T47D (cell line): ENCODE measurements around the gene NUP210L.
"Not testable (repeated sequence)": the region's sequence is repeated elsewhere in the genome, so short reads cannot be mapped to it uniquely, and the experiment has no call there.

ENCODE experiments used
- DNase-seq, 2 experiments: peaks; one replicate each; pipeline versions ENCODE4 v3.0.0 to v3.0.0-alpha.2; 2011 to 2012; ENCODE audit warnings: low read depth in 1 of 2, low spot score in 1 of 2
- JUND ChIP-seq: IDR thresholded peaks from 2 replicates; pipeline ENCODE4 v1.6.1; 2012; ENCODE audit warnings: low read depth
- in situ Hi-C: cut with HindIII; loops from 2 replicates; pipeline ENCODE4 v1.10.0; 2016; ENCODE audit warnings: low sequenced_read_pairs, low pct_unique_long_range_greater_than_20kb

The NUP210L gene

GRCh38 chr1:154075746-154076145 lies 79.1 kb downstream of the NUP210L start:
- no peak for DNase-seq
- in situ Hi-C loops, result no loop called here
- no peak for TF ChIP-seq JUND

DNA sequence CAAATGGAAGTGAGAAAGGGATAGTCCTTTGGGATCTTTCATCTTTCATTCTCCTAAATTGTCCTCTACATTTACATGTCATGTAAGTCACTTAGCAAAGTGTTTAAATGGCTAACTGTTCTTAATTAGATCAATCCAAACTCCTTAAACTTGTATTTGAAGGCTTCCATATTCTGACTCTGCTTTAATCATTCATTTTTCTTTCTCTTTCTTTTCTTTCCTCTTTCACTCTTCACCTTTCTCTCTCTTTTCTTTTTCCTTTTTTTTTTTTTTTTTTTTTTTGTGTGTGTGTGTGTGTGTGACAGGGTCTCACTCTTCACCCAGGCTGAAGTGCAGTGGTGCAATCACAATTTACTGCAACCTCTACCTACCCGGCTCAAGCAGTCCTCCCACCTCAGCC lies 92.6 kb downstream of the NUP210L start:
- no peak for TF ChIP-seq JUND
- in situ Hi-C loops, result no loop called here
- no peak for DNase-seq

- DNase-seq, in situ Hi-C loops: not testable (repeated sequence)
Observed at GRCh38 chr1:154047436-154047835, 107.4 kb downstream of the NUP210L start.

DNA sequence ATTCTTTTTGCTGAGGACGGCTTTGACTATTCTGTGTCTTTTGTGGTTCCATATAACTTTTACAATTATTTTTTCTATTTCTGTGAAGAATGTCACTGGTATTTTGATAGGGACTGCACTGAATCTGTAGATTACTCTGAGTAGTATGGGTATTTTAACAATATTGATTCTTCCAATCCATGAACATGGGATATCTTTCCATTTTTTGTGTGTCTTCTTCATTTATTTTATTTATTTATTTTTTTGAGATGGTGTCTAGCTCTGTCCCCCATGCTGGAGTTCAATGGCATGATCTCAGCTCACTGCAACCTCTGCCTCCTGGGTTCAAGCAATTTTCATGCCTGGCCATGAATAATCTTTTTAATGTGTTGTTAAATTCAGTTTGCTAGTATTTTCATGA lies 121.2 kb downstream of the NUP210L start:
- in situ Hi-C loops, DNase-seq: not testable (repeated sequence)

- TF ChIP-seq JUND, result no peak
- in situ Hi-C loops, result no loop called here
- no peak for DNase-seq
Observed at GRCh38 chr1:154019940-154020339, 134.9 kb downstream of the NUP210L start.

DNA sequence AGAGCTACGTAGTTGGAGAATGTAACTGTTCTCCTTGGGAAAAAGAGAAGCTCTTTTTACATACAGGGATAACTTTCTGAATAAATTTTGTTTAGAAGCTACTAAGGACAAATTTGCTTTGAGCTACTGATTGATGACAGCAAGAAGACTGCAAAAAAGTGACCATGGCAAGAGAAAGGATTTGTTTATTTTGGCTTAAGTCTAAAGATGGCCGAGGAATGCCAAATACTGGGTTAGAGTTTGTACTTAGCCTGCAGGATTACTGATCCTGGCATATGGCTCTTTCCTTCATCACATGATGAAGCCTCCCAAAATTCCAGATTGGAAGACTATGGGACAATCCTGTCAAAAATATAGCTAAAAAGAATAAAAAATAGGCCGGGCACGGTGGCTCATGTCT lies 135.6 kb downstream of the NUP210L start:
- in situ Hi-C loops, result no loop called here
- TF ChIP-seq JUND, result no peak
- DNase-seq, result no peak

DNA sequence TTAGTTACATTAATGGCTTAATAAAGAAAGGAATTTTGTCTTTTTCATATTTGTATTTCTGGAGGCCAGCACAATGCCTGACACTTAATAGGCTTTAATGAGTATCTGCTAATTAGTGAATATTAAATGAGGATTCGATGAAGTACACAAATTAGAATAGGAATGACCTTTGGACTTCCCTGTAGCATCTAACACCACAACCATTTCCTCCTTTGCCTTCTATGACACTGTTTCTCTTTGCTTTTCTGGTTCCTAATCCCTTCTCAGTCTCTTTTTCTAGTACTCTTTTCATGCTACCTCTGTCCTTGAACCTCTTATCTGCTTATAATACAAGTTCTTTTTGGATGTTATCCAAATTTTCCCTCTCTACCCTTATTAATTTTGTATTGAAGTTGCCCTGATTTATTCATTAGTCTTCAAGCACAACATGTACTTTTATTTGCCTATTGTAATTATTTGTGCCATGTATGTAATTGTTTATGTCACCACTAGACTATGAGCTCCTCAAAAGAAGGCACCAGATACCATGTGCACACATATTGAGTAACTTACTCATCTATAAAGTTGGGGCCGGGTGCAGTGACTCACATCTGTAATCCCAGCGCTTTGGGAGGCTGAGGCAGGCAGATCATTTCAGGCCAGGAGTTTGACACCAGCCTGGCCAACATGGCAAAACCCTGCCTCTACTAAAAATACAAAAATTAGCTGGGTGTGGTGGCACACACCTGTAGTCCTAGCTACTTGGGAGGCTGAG lies 140.5 kb downstream of the NUP210L start:
- TF ChIP-seq JUND, result no peak
- no peak for DNase-seq
- in situ Hi-C loops, result no loop called here

GRCh38 chr1:154012543-154012942 lies 142.3 kb downstream of the NUP210L start:
- in situ Hi-C loops, DNase-seq: not testable (repeated sequence)

- no peak for TF ChIP-seq JUND
- in situ Hi-C loops, result no loop called here
- no peak for DNase-seq
Observed at GRCh38 chr1:154012129-154012528, 142.7 kb downstream of the NUP210L start.

GRCh38 chr1:154006136-154006535 lies 148.7 kb downstream of the NUP210L start:
- in situ Hi-C loops, result no loop called here
- no peak for TF ChIP-seq JUND
- no peak for DNase-seq

- no peak for DNase-seq
- in situ Hi-C loops, result no loop called here
Observed at GRCh38 chr1:154000420-154000819, 154.5 kb downstream of the NUP210L start.

DNA sequence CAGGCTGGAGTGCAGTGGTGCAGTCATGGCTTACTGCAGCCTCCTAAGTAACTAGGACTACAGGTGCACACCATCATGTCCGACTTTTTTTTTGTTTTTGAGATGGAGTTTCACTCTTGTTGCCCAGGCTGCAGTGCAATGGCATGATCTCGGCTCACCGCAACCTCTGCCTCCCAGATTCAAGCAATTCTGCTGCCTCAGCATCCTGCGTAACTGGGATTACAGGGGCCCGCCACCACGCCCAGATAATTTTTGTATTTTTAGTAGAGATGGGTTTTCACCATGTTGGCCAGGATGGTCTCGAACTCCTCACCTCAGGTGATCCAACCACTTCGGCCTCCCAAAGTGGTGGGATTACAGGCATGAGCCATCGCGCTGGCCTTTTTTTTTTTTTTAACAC lies 158.0 kb downstream of the NUP210L start:
- DNase-seq, in situ Hi-C loops: not testable (repeated sequence)

More at GRCh38 chr1:154000420-154000819, 154.5 kb downstream of the NUP210L start:
- no peak for TF ChIP-seq JUND

GRCh38 chr1:153995640-153996039 lies 159.2 kb downstream of the NUP210L start:
- no peak for TF ChIP-seq JUND
- no peak for DNase-seq
- in situ Hi-C loops, result no loop called here

- DNase-seq, result no peak
- in situ Hi-C loops, result no loop called here
- no peak for TF ChIP-seq JUND
Observed at GRCh38 chr1:153995202-153995601, 159.7 kb downstream of the NUP210L start.
